Central memory CD8-positive, alpha-beta T cell (primary cell): ENCODE data around the gene AATF.
A peak's percentile ranks its signal among the peaks of the same experiment; 100 is the strongest.
"Not testable (repeated sequence)": the region's sequence is repeated elsewhere in the genome, so short reads cannot be mapped to it uniquely, and the experiment has no call there.

Experiments
- ATAC-seq: fragments of 150-1000 bp; cut with Tn5 transposase; replicated peaks from 2 replicates; pipeline ENCODE4 v1.10.0; 2022; ENCODE audit warnings: mild to moderate bottlenecking, moderate FRiP score, moderate number of reproducible peaks; ENCODE audit not compliant: poor library complexity, severe bottlenecking; ENCODE audit errors: extremely low read depth
- DNase-seq, 2 donors: peaks; one replicate each; pipeline ENCODE4 v3.0.0; 2021; ENCODE audit warnings: low spot score in 2 of 2
- H3K27ac Mint-ChIP-seq: one replicate; pipeline ENCODE4 v1.8.0; 2022; ENCODE audit warnings: low read depth, mild to moderate bottlenecking, moderate library complexity, mixed read lengths
- H3K27me3 Mint-ChIP-seq: one replicate; pipeline ENCODE4 v1.8.0; 2022; ENCODE audit warnings: mixed read lengths
- H3K36me3 Mint-ChIP-seq: one replicate; pipeline ENCODE4 v1.8.0; 2022; ENCODE audit warnings: mild to moderate bottlenecking, moderate library complexity, mixed read lengths; ENCODE audit not compliant: insufficient read depth
- H3K4me1 Mint-ChIP-seq: one replicate; pipeline ENCODE4 v1.8.0; 2022; ENCODE audit warnings: mixed read lengths
- H3K4me3 Mint-ChIP-seq: one replicate; pipeline ENCODE4 v1.8.0; 2022; ENCODE audit warnings: mild to moderate bottlenecking, moderate library complexity, mixed read lengths
- H3K9me3 Mint-ChIP-seq: one replicate; pipeline ENCODE4 v1.8.0; 2022; ENCODE audit warnings: mixed read lengths

The AATF gene

DNA sequence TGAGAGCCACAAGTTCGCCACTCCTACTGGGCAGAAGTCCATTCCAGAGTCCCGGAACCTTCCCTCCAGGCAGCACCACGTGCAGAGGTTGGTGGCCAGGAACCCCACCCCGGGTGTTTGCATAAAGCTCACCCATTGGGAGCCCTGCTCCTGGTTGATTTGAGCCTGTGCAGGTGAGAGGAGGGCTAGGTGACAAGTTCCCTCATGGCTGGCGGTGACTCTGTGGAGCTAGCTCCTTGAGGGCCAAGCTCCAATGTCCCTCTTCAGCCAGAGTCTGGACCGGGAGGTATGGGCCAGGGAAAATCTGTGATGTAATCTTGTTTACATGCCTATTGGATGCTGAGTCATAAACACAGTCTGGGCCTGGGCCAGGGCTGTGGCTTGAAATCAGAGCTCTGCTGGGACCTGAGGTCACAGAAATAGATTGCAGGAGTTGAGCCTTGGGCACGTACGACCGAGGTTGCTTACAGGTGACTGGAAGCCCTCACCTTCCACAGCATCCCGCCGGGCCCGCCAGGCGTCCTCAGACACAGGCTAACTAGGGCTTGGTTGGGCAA, 118.9 kb downstream of the AATF start:
- H3K9me3 Mint-ChIP-seq = no peaks in the 10 kb centered on the region
- H3K27me3 Mint-ChIP-seq = no peaks in the 10 kb centered on the region
- H3K27ac Mint-ChIP-seq = no peak overlapping the region
- ATAC-seq = no peak
- no peak overlapping the region for H3K4me3 Mint-ChIP-seq
- no peaks in the 10 kb centered on the region for H3K36me3 Mint-ChIP-seq
- no peak for DNase-seq
- no peaks in the 10 kb centered on the region for H3K4me1 Mint-ChIP-seq

DNA sequence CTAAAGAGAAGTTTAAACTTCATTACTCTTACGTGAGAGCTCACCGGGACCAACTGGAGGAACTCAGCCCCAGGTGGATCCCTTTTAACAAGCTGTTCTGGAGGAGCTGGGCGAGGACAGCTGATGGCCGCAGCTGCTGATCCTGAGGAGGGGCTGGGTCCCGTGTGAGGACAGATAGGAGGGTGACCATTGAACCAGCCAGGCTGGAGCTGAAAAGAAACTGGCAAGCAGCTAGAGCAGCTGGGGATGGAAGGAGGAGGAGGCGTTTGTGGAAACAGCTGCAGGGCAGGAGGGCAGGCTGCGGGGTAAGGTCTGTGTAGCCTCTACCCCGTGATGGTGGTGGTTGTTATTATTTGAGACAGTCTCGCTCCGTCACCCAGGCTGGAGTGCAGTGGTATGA, 119.5 kb downstream of the AATF start:
- no peak overlapping the region for H3K4me3 Mint-ChIP-seq

DNA sequence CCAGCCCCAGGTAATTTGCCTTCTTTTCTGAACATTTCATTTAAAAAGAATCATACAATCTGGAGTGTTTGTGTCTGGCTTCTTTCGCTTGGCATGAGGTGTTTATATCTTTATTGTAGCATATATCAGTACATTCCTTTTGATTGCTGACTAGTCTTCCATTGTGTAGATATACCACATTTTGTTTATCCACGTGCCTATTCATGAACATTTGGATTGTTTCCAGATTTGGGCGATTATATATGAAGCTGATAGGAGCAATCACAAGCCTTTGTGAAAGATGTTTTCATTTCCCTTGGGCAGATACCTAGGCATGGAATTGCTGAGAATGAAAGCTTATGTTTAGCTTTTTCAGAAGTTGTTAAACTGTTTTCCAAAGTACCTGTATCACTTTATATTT, 120.3 kb downstream of the AATF start:
- no peaks in the 10 kb centered on the region for H3K36me3 Mint-ChIP-seq
- H3K27me3 Mint-ChIP-seq = no peaks in the 10 kb centered on the region
- no peaks in the 10 kb centered on the region for H3K9me3 Mint-ChIP-seq
- ATAC-seq (no peak), DNase-seq (no peak)
- H3K4me1 Mint-ChIP-seq = no peaks in the 10 kb centered on the region
- no peak overlapping the region for H3K27ac Mint-ChIP-seq
- no peak overlapping the region for H3K4me3 Mint-ChIP-seq

More for the DNA sequence above, 119.5 kb downstream of the AATF start:
- Mint-ChIP-seq H3K36me3 (no peaks in the 10 kb centered on the region), H3K27me3 (no peaks in the 10 kb centered on the region), H3K4me1 (no peaks in the 10 kb centered on the region), H3K9me3 (no peaks in the 10 kb centered on the region), H3K27ac (no peak overlapping the region)
- no peak for ATAC-seq
- no peak for DNase-seq

- not testable (repeated sequence) for H3K27me3 Mint-ChIP-seq, ATAC-seq, H3K27ac Mint-ChIP-seq, H3K36me3 Mint-ChIP-seq, H3K4me3 Mint-ChIP-seq, DNase-seq, H3K9me3 Mint-ChIP-seq, H3K4me1 Mint-ChIP-seq
Measured at GRCh38 chr17:37073464-37073863, 124.7 kb downstream of the AATF start.

DNA sequence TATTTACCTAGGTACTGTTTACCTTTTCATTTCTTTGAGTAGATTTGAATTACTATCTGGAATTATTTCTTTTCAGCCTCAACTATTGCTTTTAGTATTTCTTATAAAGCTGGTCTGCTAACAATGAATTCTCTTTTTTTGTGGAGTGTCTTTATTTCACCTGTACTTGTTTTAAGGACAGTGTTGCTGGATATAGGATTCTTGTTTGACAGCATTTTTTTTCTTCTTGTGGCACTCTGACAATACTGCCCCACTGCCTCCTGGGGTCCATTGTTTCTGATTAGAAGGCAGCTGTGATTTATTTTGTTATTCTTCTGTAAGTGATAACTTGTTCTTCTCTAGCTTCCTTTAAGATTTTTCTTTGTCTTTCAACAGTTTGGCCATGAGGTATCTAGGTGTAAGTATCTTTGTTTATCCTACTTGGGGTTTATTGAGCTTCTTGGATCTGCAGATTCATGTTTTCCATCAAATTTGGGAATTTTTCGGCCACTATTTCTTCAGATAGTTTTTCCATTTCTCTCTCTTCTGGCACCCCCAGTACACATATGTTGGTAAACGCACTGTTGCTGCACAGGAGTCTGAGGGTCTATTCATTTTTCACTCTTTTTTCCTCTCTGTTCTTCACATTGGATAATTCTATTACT, 130.4 kb downstream of the AATF start:
- Mint-ChIP-seq H3K36me3 (no peaks in the 10 kb centered on the region), H3K27me3 (no peaks in the 10 kb centered on the region), H3K4me1 (no peaks in the 10 kb centered on the region), H3K27ac (no peak overlapping the region), H3K9me3 (peaks cover 6% of the 10 kb centered on the region), H3K4me3 (no peak overlapping the region)
- DNase-seq (no peak), ATAC-seq (no peak)

DNA sequence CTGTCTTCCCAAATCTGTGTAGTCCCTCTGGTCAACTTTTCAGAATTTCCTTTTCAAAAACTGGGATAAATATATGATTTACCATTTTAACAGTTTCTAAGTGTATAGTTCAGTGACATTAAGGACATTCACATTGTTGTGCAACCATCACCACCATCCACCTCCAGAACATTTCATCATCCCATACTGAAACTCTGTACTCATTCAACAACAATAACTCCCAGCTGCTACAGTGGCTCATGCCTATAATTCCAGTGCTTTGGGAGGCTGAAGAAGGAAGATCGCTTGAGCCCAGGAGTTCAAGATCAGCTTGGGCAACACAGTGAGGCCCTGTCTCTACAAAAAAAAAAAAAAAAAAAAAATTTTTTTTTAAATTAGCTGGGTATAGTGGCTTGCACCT, 131.0 kb downstream of the AATF start:
- H3K27me3 Mint-ChIP-seq = no peaks in the 10 kb centered on the region
- H3K27ac Mint-ChIP-seq = no peak overlapping the region
- no peaks in the 10 kb centered on the region for H3K36me3 Mint-ChIP-seq
- ATAC-seq (no peak), DNase-seq (no peak)
- peaks cover 6% of the 10 kb centered on the region for H3K9me3 Mint-ChIP-seq
- no peaks in the 10 kb centered on the region for H3K4me1 Mint-ChIP-seq
- H3K4me3 Mint-ChIP-seq = no peak overlapping the region

- Mint-ChIP-seq H3K4me3 (no peak overlapping the region), H3K4me1 (no peaks in the 10 kb centered on the region), H3K9me3 (peaks cover 6% of the 10 kb centered on the region), H3K27ac (no peak overlapping the region), H3K27me3 (no peaks in the 10 kb centered on the region), H3K36me3 (no peaks in the 10 kb centered on the region)
- ATAC-seq = no peak
- DNase-seq = no peak
Measured at GRCh38 chr17:37081287-37081686, 132.5 kb downstream of the AATF start.

- DNase-seq = no peak
- H3K4me1 Mint-ChIP-seq = peaks cover under 1% of the 10 kb centered on the region
- no peaks in the 10 kb centered on the region for H3K27me3 Mint-ChIP-seq
- H3K27ac Mint-ChIP-seq = peak overlapping the region; percentile 48
- peaks cover 6% of the 10 kb centered on the region for H3K9me3 Mint-ChIP-seq
- peaks cover 2% of the 10 kb centered on the region for H3K36me3 Mint-ChIP-seq
- ATAC-seq = no peak
- no peak overlapping the region for H3K4me3 Mint-ChIP-seq
Measured at GRCh38 chr17:37082311-37082860, 133.6 kb downstream of the AATF start.

DNA sequence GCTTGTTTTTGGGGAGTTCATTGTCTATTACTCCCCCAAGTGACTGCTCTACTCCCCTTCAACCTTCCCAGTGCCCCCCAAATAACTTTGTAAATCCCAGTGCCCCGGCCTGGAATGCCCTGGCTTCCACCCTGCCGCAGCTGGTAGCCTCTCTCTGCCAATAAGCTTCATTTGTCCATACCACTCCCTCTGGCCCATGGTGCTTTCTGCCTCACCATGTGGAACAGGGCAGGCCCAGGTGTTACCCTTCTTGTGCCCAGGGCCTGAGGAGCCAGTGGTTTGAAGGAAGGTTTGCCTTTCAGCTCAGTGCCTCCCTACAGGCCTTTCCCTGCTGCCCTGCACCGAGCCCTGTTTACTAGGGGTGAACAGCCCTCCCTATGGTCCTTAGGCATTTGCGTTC, 134.2 kb downstream of the AATF start:
- Mint-ChIP-seq H3K36me3 (peaks cover 2% of the 10 kb centered on the region), H3K4me1 (peaks cover 6% of the 10 kb centered on the region), H3K27me3 (no peaks in the 10 kb centered on the region), H3K27ac (peak overlapping the region; percentile 48), H3K4me3 (no peak overlapping the region), H3K9me3 (peaks cover 6% of the 10 kb centered on the region)
- no peak for DNase-seq
- no peak for ATAC-seq

DNA sequence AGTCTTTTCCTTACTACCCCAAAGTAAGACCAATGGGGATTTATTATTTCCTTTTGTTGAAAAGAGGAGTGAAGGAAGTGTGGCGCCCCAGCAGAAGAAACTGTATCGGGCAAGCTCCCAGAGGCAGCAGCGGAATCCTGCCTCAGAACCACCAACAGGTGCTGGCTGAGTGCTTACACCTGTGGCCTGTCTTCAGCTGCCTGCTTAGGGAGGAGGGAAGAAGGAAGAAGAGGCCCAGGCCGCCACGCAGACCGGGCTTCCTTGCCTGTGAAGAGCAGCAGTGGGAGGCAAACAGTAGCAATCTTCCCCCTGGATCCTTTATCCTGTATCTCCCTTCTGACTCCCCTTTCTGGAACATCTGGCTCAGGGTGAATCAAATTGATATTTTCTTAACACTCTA, 134.7 kb downstream of the AATF start:
- Mint-ChIP-seq H3K27me3 (no peaks in the 10 kb centered on the region), H3K9me3 (peaks cover 6% of the 10 kb centered on the region), H3K4me1 (peaks cover 11% of the 10 kb centered on the region), H3K36me3 (peaks cover 2% of the 10 kb centered on the region), H3K27ac (no peak overlapping the region), H3K4me3 (no peak overlapping the region)
- DNase-seq (no peak), ATAC-seq (no peak)

DNA sequence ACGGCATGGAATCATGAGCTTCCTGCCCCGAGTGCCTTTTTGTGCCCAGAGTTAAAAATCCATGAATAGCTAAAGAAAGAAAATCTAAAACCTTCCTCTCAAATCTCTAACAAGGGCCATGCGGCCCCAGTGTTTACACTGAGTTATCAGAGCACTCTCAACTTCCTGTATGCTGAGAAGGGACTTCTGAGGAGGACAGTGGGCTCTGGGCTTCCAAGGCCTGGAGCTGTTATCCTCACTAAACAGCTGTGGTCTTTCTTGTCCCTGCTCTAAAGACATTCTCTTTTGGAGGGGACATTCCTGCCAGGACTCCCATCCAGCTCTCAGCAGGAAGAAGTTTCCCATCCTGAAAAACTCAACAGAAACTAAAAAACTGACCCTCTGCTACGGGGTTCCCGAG, 135.6 kb downstream of the AATF start:
- ATAC-seq = no peak
- H3K36me3 Mint-ChIP-seq = peaks cover 2% of the 10 kb centered on the region
- H3K27ac Mint-ChIP-seq = no peak overlapping the region
- DNase-seq = no peak
- H3K4me1 Mint-ChIP-seq = peaks cover 20% of the 10 kb centered on the region
- peaks cover 4% of the 10 kb centered on the region for H3K9me3 Mint-ChIP-seq
- no peak overlapping the region for H3K4me3 Mint-ChIP-seq
- H3K27me3 Mint-ChIP-seq = no peaks in the 10 kb centered on the region

DNA sequence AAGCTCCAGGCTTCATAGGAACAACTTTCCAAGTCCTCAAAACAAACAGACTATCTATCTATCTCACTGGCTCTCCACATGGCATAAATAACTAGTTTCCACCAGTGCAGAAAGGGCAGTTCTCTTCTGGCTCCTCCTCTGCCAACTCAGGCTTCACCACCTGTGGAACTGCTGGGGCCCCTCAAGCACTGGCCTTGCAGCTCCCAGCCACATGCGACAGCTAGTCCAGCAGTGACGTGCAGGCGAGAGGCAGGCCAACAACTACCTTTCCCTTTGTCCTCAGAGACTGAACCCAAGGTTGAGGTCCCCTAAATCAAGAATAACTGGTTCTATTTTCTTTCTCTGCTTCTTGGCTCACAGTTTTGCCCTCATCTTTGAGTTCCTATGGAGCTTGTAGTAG, 137.6 kb downstream of the AATF start:
- peaks cover 4% of the 10 kb centered on the region for H3K36me3 Mint-ChIP-seq
- no peak overlapping the region for H3K27ac Mint-ChIP-seq
- H3K4me1 Mint-ChIP-seq = peaks cover 38% of the 10 kb centered on the region
- DNase-seq (no peak), ATAC-seq (no peak)
- H3K27me3 Mint-ChIP-seq = no peaks in the 10 kb centered on the region
- H3K9me3 Mint-ChIP-seq = no peaks in the 10 kb centered on the region
- H3K4me3 Mint-ChIP-seq = no peak overlapping the region

GRCh38 chr17:37086948-37087347, 138.2 kb downstream of the AATF start:
- H3K9me3 Mint-ChIP-seq = no peaks in the 10 kb centered on the region
- no peaks in the 10 kb centered on the region for H3K27me3 Mint-ChIP-seq
- no peak overlapping the region for H3K4me3 Mint-ChIP-seq
- no peak for ATAC-seq
- H3K27ac Mint-ChIP-seq = no peak overlapping the region
- peaks cover 4% of the 10 kb centered on the region for H3K36me3 Mint-ChIP-seq
- no peak for DNase-seq
- H3K4me1 Mint-ChIP-seq = peaks cover 38% of the 10 kb centered on the region
